ENCODE data around the gene HOXC9.
A peak's percentile ranks its signal among the peaks of the same experiment; 100 is the strongest.

HOXC9 gene

GRCh38 chr12:54015018-54015931 is 15.3 kb downstream of the HOXC9 start:
- DNase-seq: no peak

- DNase-seq: no peak
Measured at GRCh38 chr12:54016051-54016450, 16.1 kb downstream of the HOXC9 start.

GRCh38 chr12:54016478-54016964 is 16.6 kb downstream of the HOXC9 start:
- peak; percentile 20 to 34 for DNase-seq

- DNase-seq: peak; percentile 72 to 76
Measured at GRCh38 chr12:54017027-54017788, 17.2 kb downstream of the HOXC9 start.

DNA sequence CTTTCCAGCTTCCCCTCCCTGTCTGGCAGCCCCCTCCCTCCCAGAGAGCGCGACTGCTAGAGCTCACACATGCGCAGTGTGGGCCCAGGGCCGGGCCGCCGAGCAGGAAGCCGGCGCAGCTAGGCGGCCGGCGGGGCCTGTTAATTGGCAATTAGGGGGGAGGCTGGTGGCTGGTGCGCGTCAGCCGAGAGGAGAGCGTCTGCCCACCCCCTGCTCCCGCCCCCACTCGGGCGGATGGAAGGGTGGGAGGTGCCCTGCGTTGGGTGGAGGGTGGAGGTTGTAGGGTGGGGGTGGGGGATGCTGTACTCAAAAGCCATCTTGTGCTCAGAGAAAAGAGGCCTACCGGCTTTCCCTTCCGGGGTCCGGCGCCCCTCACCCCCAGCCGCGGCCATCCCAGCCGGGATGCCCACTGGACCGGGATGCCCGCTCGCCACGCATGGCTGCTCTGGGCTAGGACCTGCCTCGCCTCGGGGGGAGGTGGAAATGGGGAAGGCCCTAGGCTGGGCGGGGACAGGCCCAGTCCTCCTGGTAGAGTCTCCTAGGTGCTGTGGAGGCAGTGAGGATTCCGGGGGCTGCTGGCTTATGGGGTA is 18.0 kb downstream of the HOXC9 start:
- DNase-seq: peak; percentile 91 to 93

GRCh38 chr12:54018468-54018984 is 18.6 kb downstream of the HOXC9 start:
- DNase-seq: peak; percentile 20 to 24

DNA sequence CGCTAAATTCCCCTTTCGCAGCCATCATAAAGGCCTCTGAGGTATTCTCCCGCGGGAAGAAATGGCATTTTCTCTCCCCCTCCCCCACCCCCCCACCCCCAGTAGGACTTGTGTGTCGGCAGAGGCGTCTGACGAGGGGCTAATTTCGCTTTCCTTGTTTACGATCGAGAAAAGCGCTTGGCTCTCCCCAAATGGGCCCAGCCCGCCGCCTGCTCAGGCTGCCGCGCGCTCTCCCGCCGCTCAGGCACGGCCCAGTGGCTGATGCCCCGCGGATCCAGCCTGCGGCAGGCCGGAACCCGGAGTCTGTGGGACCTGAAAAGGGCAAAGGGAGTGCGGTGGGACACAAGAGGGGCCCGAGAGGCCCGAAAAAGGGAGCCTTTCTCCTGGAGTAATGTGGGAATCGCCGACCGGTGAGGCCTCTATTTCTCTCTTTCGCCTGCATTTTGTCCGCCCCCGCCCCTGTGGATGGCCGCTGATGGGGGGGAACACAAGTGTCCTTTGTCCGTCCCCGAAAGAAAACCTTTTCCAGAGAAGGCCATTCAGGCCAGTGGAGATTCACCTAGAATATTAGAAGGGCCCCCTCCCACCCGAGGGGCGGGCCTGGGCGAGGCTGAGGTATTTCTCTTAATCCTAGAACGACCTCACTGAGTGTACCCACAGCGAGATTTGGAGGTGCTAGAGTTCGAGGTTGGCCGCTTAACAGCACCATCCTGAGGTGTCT is 19.3 kb downstream of the HOXC9 start:
- DNase-seq: no peak

DNA sequence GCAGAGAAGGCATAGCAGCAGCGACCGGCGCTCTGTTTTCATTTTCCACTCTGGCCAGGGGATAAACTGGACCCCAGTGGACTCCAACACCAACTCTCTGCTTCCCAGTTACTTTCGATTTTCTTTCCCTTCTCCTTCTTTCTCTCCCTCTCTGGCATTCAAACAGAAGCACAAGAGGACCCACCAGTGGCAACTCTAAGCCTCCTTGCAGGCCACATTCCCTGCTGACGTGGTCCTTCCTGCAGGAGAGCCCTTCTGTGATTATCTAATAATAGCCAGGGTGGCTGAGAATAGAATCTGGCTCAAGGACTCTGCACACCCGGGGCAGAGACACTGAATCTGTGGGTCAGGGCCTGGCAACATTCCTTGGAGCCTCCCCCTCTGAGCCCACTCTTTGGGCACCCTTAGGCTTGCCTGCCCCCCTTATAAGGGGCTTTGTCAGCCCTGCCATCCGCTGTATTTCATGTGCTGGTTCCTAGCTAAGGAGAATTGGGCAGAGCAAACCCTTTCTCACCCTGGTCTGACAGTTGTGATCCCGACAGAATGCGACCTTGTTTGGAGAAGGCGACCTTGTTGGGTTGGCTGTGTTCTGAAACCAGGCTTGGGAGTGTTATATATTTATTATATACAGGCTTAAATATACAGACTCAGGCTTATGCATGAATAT is 20.1 kb downstream of the HOXC9 start:
- no peak for DNase-seq

GRCh38 chr12:54020591-54021405 is 20.8 kb downstream of the HOXC9 start:
- DNase-seq: no peak

DNA sequence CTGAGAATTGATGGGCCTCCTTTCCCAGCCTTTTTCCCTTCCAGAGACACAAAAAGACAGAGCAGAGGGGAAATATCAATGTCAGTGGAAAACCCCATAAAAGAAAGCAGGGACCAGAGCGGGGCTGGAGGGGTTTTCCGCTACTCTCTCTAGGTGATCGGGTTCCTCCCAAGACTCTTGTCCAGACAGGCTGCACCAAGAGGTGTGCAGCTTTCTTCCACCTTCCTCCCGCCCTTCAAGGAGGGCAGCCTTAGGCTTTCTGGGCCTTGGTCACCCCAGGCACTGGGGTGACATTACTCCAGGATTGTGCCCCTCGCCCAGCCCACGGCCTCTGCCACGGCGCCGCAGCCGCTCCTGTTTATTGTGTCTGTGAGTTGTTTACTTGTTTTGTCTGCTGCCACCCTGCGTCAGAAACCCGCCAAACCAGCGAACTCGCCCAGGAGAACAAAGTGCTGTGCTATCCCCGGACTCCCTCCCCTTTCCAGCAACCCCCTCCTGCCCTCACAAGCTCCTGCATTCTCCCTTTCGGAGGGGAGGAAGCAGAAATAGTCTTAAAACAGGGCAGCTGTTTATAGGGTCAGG is 21.6 kb downstream of the HOXC9 start:
- DNase-seq: peak in 1 of 2 experiments; percentile 25

GRCh38 chr12:54022960-54023884 is 23.3 kb downstream of the HOXC9 start:
- DNase-seq: no peak

- no peak for DNase-seq
Measured at GRCh38 chr12:54024127-54024526, 24.2 kb downstream of the HOXC9 start.

DNA sequence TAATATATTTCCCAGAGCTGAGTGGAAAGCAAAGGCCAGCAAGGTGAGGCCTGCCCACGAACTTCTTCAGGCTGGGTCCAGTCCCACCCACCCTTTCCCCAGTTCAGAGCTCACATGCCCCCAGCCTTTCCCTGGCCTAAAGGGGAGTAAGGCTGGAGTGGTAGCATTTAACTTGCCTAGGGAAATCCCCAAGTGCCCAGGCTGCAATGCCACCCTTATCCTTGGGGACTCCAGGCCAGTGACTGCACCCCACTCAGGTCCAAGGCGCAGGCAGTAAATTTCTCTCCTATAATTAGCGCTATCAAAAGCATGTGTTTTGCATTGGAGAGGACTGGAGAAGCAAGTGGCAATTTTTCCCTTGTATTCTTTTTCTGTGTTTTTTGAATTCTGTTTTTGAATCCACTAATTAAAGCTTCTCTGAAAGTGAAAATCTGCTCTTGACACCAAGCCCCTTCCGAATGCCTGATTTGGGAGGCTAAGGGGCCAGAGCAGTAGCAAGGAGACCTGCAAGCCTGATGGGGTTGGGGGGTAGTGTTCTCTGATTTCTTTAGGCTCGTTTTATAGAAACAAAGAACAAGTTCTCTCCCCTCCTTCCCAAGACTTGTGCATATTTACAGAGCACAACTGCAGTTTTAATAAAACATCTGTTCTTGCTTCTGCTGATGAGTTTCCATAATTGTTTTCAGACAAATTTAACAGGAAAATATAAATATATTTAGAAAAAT is 24.8 kb downstream of the HOXC9 start:
- DNase-seq: no peak

GRCh38 chr12:54025499-54026405 is 25.8 kb downstream of the HOXC9 start:
- DNase-seq: no peak

DNA sequence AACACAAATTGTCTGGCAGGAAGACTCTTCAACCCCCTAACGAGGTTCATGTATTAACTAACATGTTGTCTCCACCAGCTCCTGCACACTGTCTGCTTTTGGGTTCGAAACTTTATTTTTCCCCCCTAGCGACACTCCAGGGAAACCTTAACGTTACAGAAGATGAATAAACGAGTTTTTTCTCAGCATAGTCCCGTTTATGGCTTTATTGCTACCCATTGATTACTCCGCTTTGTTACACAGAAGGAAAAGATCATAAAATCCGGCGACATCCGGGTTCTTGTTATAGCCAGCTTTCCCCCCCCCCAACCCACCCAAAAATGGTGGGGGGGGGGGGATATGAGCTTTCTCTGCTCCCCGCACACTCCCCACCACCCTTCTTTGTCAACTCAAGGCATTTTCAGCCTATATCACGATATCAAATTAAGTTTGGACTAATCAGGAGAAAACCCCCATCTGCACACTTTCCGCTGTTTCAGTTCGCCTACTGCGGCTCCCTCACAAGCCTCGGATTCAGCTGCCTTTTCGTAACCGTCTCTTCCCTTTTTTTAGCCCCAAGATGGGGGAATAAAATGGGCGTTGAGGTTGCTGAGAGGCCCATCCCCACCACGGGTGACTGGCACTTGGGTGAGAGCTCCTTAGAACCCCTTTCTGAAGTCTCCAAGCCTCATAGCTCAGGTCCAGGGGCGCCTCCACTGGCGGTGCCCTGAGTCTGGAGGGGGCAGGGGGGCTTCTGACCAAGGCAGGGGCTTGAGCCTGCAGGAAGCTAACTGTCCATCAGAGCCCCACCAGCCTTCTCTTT is 26.9 kb downstream of the HOXC9 start:
- no peak for DNase-seq

DNA sequence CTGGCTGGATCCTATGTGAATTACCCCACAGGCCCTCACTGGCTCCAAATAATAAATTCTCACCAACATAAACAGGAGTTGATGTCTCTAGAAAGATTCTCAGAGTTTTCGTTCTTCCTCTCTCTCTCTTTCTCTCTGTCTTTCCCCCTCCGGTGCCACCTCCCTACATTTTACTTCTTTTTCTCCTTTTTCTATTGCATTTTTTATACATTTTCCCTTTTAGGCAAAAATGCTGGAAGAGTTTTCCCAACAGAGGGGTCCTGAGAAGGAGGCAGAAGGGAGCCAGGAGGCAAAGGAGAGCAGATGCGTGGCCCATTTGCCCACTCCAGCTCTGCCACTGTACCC is 27.5 kb downstream of the HOXC9 start:
- DNase-seq: no peak

Measured in SHP77 (cell line).